Choroid plexus epithelial cell (primary cell): Measurements from ENCODE around the gene MYL12B.

Source experiments
- DNase-seq: peaks from one replicate; pipeline ENCODE4 v3.0.0-alpha.2; 2010; ENCODE audit warnings: low read depth
- H3K4me3 ChIP-seq: 2 replicates; pipeline ENCODE4 v1.5.1; 2011; ENCODE audit warnings: low read depth, mild to moderate bottlenecking, control low read depth, low read length, moderate library complexity
- TF ChIP-seq, protein P1 (sequence below): conservative IDR thresholded peaks from 2 replicates; pipeline ENCODE4 v1.5.1; 2011; ENCODE audit warnings: low read depth, mild to moderate bottlenecking, control low read depth, inconsistent platforms, low read length, moderate library complexity

The MYL12B gene

DNA sequence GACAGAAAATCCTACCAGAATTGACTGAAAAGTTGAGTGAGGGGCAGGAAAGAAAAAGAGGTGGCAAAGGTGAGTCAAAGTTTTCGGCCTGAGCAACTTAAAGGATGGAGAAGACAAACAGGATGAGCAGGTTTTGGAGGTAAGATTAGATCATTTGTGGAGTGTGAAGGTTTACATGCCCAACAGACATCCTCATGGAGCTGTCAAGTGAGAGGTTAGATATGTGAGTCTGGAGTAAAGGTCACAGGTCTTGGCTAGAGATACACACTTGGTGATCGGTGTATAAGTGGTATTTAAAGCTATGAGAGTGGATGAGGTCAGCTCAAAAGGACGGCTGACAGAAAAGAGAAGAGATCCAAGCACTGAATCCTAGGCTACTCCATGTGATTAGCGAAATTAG is 25.5 kb upstream of the MYL12B start:
- H3K4me3 ChIP-seq = no peak overlapping the region
- TF ChIP-seq, protein P1, sequence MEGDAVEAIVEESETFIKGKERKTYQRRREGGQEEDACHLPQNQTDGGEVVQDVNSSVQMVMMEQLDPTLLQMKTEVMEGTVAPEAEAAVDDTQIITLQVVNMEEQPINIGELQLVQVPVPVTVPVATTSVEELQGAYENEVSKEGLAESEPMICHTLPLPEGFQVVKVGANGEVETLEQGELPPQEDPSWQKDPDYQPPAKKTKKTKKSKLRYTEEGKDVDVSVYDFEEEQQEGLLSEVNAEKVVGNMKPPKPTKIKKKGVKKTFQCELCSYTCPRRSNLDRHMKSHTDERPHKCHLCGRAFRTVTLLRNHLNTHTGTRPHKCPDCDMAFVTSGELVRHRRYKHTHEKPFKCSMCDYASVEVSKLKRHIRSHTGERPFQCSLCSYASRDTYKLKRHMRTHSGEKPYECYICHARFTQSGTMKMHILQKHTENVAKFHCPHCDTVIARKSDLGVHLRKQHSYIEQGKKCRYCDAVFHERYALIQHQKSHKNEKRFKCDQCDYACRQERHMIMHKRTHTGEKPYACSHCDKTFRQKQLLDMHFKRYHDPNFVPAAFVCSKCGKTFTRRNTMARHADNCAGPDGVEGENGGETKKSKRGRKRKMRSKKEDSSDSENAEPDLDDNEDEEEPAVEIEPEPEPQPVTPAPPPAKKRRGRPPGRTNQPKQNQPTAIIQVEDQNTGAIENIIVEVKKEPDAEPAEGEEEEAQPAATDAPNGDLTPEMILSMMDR = no peak

GRCh38 chr18:3238742-3239141 is 23.2 kb upstream of the MYL12B start:
- H3K4me3 ChIP-seq = no peak overlapping the region
- TF ChIP-seq, protein P1 = peak; percentile 59
- DNase-seq = peak; percentile 46

More for the DNA sequence above, 25.5 kb upstream of the MYL12B start:
- no peak for DNase-seq

- H3K4me3 ChIP-seq = no peak overlapping the region
- TF ChIP-seq, protein P1 = no peak
- DNase-seq = no peak
These were observed 16.8 kb upstream of the MYL12B start for GRCh38 chr18:3245185-3245564.

GRCh38 chr18:3245853-3246634 is 15.9 kb upstream of the MYL12B start:
- H3K4me3 ChIP-seq = peak overlapping the region; percentile 59
- DNase-seq = peak; percentile 95
- TF ChIP-seq, protein P1 = peak; percentile 96

DNA sequence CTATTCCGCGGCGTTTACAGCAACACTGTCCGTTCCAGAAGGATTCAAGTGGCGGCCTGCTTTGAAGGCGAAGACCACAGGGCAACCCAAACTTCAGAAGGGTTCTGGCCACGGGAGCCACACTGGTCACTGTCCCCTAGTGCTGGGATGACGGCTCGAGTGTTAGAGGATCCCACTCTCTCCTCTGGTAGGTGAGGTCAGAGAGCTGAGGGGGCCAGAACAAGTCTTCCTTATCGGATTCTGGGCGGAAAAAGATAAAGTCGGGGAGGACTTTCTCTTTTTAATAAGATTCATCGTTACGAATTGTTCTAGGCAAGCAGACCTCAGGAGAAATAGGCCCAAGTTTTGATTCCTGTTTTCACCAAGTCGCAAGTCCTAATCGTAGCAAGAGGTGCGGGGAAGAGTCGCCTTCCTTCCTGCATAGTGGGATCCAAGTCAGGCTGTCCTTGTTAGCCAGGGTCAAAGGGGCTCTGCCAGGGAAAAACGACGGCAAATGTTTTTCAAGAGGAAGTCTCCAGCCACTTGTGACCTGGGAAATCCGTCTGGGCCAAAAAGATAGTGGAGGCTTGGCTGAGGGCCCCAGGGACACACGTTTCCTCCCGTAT is 15.2 kb upstream of the MYL12B start:
- no peak for DNase-seq
- peak overlapping the region; percentile 35 for H3K4me3 ChIP-seq
- TF ChIP-seq, protein P1 = no peak

DNA sequence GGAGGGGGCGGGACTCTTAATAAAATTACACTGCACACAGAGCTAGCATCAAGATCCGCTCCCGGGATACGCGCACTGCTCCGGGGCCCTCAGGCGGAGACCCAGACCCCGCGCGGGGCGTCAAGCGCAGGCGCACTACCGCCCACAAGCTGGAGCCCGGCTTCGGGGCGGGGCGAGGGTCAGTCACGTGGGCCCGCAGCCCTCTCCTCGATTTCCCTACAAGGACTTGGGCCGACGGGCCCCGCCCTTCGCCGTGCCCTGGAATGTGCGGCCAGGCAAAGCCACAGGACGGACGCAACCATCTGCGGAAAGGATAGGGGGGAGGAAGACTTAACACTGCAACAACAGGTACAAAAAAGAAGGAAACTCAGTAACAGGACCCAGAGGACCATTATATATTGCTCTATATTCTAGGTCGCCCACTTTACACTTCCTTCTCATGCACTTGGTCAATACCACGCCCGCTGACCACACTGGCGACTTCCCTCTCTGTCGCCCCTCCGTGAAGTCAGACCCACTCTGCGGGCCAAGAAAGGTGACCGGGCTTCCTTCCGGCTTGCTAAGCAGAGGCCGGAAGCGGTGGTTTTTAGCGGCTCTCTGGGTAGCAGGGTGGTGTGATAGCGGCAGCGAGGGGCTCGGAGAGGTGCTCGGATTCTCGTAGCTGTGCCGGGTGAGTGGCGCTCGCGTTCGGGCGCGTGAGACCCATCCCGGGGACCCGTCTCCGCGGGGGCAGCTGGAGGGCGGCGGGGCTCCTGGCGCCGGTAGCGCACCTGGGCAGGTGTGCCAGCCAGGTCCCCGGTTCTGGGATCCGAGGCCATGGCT is 14.5 kb upstream of the MYL12B start, which contains the start of gene MYL12A:
MYL12A (plus strand) TSS at position 562 of the 822 bp plus-strand sequence. CDS start 5,447 bp downstream, outside the sequence.
- TF ChIP-seq, protein P1 = no peak
- H3K4me3 ChIP-seq = peak within 1 kb of the TSS; percentile 93
- peak; percentile 99 for DNase-seq
